GM21737 (cell line): Measurements from ENCODE around the gene SRGAP3.
A peak's percentile ranks its signal among the peaks of the same experiment; 100 is the strongest.
"Not testable (repeated sequence)": the region's sequence is repeated elsewhere in the genome, so short reads cannot be mapped to it uniquely, and the experiment has no call there.

Experiments
- ATAC-seq: cut with Tn5 transposase; IDR thresholded peaks from one replicate; pipeline ENCODE4 v1.9.1; 2021; ENCODE audit warnings: mild to moderate bottlenecking, moderate library complexity; ENCODE audit not compliant: unreplicated experiment

Gene SRGAP3

DNA sequence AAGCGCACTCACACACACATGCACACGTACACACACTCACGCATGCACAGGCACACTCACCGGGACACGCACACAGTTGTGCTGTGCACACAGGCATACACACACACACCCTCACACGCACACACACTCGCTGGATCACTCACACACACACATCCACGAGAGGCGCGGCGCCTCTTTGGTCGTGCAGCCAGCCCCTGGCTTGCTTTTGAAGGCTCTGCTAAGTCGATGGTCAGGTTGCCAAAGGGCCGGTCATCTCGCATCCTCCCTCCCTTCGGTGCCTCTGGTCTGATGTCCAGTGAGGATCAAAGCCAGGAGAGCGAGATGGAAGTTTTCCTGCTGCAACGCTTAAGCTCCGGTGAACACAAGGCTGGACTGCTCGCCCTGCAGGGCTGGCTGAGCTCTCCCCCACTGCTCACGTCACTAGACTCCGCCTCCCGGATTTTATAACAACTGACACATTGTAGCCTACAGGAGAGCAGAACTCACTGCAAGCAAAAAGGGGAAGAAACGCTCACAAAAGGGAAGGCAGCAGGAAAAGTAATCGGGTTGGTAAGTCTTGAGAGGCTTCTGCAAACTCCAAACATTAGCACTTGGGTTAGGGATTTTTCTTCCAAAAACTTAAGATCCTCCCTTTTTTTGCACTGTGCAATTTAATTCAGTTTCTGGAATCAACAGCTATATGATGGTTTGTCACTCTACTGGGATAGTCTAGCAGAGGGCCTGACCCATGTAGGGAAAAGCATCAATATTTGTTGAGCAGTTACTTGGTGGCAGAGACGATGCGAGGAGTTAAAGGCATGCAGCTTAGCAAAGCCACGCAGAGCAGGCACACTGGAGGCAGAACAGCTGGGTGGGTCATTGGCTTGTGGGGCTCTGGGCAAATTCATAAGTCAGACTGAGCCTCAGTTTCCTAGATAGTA lies at the start of gene SRGAP3:
TSS of gene SRGAP3 (minus strand) at position 374 of the 920 bp plus-strand sequence. CDS start 695 bp downstream, outside the sequence.
- peak; percentile 100 for ATAC-seq

DNA sequence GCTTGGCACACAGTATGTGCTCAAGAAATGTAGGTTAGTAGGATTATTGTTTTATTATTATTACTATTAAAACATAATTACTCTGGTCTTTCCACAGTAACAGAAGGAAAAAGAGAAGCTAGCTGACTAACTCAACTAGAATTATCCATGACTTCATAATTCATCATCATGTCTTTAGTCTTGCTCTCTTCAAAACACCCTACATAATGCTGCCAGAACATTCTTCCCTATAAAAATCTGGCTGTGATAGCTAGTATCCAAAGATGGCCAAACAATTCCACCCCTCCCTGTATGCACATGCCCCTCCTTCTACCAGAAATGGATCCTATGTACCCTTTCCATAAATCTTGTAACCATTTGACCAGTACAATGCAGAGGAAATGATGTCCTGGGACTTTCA lies 48.8 kb upstream of the SRGAP3 start:
- no peak for ATAC-seq

DNA sequence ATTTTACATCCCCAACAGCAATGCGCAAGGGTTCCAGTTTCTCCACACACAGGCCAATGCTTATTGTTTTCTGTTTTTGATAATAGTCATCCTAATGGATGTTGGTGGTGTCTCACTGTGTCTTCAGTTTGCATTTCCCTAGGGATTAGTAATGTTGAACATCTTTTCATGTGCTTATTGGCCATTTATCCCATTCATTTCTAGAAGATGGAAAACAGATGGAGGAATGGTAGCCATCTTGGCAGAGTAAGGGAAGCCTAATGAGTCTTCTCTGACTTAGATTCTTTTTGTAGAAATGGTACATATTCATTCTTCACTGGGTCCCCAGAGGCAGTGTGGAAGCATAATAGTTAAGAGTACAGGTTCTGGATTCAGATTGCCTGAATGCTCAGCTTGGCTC lies 46.8 kb upstream of the SRGAP3 start:
- no peak for ATAC-seq

DNA sequence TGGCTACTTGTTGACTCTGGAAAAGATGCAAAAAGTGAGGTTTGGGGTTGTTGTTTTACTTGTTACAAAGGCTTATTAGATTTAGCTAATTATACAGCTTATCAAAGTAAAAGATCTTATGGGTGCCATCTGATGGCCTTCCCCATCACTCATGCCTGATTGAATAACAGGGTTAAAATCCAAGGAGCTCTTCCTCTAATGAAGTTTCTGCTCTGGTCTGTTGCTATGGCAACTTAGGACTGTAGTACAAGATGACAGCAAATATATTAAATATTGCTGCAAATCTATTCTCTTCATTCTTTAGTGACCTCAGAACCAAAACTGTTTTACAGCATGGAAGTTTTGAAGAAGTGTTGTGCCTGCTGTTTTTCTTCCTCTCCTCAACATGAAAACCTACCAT lies 45.6 kb upstream of the SRGAP3 start:
- ATAC-seq: no peak

GRCh38 chr3:9293953-9294352 lies 44.5 kb upstream of the SRGAP3 start:
- not testable (repeated sequence) for ATAC-seq

DNA sequence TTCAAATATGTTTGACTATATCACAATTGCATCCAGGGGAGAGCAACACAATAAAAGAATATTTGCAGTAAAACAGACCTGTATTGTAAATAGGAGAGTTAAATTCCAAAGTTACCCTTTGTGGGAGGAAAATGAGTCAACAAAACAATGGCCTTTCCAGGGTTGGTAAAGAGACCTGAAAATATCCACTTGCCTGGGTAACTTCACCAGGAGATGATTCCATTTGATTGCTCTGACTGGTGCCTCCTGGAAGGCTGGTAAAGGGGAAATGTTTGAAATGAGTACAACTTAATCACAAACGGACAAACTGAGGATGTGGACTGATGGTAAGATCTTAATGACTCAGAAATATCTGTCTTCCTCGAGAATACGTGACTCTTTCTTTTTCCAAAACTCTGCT lies 43.6 kb upstream of the SRGAP3 start:
- no peak for ATAC-seq

- ATAC-seq: no peak
Measured at GRCh38 chr3:9292516-9292915, 43.1 kb upstream of the SRGAP3 start.

- no peak for ATAC-seq
Measured at GRCh38 chr3:9291821-9292410, 42.5 kb upstream of the SRGAP3 start.

DNA sequence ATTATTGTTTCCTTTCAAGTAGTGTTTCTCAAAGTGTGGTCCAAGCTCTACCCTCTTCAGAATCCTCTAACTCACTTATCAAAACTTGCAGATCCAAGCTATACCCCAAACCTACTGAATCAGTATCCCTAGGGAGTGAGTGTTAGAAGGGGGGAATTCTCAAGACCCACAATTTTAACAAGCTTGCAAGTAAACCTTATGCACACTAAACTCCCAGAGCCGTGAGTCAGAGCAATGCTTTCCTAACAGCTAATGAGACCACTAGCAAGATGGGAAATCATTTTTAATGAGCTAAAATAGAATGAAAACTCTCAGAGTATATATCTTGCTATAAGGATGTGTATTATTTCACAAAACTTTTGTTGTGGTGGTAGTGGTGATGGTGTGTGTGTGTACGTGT lies 41.1 kb upstream of the SRGAP3 start:
- ATAC-seq: no peak

DNA sequence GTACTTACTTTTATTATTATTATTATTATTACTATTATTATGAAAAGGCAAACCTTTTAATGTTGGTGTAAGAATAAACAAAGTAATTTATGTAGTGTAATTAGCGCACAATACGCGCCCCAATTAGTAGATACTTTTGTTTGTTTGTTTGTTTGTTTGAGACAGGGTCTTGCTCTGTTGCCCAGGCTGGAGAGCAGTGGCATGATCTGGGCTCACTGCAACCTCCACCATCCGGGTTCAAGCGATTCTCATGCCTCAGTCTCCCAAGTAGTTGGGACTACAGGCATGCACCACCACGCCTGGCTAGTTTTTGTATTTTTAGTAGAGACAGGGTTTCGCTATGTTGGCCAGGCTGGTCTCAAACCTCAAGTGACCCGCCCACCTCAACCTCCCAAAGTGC lies 32.1 kb upstream of the SRGAP3 start:
- ATAC-seq: not testable (repeated sequence)

GRCh38 chr3:9280451-9281219 lies 31.2 kb upstream of the SRGAP3 start:
- no peak for ATAC-seq

DNA sequence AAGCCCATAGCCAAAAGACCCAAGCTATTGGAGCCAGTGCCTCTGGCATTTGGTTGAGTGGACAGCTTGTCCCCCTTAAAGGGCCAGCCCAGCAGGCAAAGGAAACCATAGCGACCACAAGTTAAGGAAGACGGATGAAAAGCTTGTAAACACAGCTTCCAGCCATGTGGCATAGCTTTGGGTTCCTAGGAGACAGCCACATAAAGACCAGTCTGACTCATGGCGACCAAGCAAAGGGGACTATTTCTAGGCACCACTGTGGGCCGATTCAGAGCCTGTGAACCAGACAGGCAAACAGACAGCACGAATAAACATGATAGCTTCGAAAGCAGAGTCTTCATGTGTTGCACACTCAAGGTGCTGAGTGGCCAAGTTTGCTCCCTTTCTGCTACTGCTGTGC lies 30.5 kb upstream of the SRGAP3 start:
- no peak for ATAC-seq

- ATAC-seq: no peak
Measured at GRCh38 chr3:9278498-9278897, 29.1 kb upstream of the SRGAP3 start.

DNA sequence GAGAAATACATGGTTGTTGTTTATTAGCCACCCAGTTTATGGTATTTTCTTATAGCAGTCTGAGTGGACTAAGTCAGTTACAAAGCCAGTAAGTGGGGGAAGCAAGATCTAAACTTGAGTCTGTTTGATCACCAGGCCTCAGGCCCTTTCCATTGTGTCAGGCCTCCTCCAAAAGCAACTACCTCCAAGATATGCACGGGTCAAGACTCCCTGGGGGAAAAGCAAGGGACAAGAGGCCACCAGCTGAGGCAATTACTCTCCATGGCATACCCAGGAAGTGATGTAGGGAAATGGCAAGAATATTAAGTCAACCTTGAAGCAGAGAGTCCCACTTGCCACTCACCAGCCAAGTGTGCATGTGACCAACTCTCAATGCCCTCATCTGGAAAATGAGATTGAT lies 28.6 kb upstream of the SRGAP3 start:
- no peak for ATAC-seq

DNA sequence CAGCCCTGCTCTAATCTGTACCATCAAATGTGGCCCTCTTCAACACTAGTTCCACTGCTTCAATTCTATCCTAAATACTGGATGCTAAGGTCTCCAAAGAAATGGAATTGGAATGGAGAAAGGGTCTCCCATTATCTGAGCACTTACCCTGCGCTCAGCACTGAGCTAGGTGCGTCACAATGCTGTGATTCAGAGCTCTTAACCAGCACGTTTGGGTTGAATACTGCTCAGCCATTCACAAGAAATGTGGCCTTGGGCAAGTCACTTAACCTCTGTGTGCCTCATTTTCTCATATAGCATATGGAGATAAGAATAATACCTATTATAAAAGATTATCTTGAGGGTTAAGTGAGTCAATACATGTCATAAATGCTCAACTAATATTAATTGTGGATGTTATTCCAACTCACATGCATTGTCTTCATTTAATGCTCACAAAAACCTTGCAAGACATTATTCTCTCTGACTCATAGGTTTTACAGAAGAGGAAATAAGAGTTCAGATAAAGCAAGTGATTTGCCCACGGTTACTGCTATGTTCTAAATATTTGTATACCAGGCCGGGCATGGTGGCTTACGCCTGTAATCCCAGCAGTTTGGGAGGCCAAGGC lies 27.4 kb upstream of the SRGAP3 start:
- no peak for ATAC-seq

- no peak for ATAC-seq
Measured at GRCh38 chr3:9271903-9272302, 22.5 kb upstream of the SRGAP3 start.

- no peak for ATAC-seq
Measured at GRCh38 chr3:9270704-9271103, 21.3 kb upstream of the SRGAP3 start.

GRCh38 chr3:9266716-9267115 lies 17.3 kb upstream of the SRGAP3 start:
- ATAC-seq: no peak

DNA sequence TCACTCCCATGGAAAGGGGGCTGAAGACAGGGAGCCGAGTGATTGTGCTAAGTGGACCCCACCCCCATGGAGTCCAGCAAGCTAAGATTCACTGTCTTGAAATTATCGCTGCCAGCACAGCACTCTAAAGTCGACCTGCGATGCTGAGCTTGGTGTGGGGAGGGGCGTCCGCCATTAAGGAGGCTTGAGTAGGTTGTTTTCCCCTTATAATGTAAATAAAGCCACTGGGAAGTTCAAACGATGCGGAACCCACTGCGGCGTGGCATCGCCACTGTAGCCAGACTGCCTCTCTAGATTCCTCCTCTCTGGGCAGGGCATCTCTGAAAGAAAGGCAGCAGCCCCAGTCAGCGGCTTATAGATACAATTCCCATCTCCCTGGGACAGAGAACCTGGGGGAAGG lies 10.9 kb upstream of the SRGAP3 start:
- no peak for ATAC-seq

DNA sequence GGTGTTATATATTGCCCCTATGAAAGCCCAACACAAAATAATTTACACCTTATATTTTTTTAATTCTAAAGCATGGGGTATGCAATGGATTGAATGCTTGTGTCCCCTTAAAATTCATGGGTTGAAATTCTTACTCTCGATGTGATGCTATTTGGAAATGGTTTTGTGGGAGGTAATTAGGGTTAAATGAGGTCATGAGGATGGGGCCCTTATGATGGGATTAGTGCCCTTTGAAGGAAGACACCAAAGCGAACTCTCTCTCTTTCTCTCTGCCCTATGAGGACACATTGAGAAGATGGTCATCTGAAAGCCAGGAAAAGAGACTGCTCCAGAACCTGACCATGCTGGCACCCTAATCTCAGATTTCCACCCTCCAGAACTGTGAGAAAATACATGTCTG lies 7.6 kb upstream of the SRGAP3 start:
- ATAC-seq: no peak

DNA sequence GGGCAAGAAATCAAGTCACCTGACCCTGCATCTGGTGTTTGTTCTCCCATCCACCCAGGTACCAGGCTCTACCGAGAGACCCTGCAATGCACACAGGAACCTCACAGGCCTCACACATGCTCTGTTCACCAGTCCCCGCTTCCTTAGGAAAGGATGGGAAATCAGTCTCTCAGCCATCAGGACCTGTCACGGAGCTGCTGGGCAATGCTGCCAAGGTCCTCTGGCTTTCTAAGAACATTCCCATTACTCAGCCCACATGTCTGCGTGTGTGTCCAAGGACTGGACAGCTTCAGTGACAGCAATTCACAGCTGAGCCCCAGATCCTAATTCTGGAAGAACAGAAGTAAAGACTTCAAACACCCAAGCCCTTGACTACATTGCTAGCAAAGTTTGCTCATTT lies 6.5 kb upstream of the SRGAP3 start:
- ATAC-seq: no peak
